Measurements from ENCODE around the gene SLC16A4. TPM values are rescaled to one million over a fixed set of nuclear protein-coding genes. Genes with fewer than 3 reads are reported as not detected.
"Not testable (repeated sequence)": the region's sequence is repeated elsewhere in the genome, so short reads cannot be mapped to it uniquely, and the experiment has no call there.

SLC16A4 gene
- 0.71 TPM for total RNA-seq
- polyA plus RNA-seq: 2.8 TPM
- long read RNA-seq, donor 1: 0 reads
- long read RNA-seq, donor 2: 0 reads
- long read RNA-seq, donor 3, partial matches to known transcripts: 19 of 19 reads
- long read RNA-seq, donor 3, other reads (novel, unspliced or antisense): 0 of 19 reads
- long read RNA-seq, donor 4: 0 reads
- long read RNA-seq, donor 5, partial matches to known transcripts: 25 of 26 reads
- long read RNA-seq, donor 5, other reads (novel, unspliced or antisense): 0 of 26 reads
- long read RNA-seq, donor 6: 0 reads
- long read RNA-seq, donor 7: 0 reads
- long read RNA-seq, donor 8: 0 reads
- long read RNA-seq, donor 9: 0 reads
- long read RNA-seq, donor 10: 0 reads

DNA sequence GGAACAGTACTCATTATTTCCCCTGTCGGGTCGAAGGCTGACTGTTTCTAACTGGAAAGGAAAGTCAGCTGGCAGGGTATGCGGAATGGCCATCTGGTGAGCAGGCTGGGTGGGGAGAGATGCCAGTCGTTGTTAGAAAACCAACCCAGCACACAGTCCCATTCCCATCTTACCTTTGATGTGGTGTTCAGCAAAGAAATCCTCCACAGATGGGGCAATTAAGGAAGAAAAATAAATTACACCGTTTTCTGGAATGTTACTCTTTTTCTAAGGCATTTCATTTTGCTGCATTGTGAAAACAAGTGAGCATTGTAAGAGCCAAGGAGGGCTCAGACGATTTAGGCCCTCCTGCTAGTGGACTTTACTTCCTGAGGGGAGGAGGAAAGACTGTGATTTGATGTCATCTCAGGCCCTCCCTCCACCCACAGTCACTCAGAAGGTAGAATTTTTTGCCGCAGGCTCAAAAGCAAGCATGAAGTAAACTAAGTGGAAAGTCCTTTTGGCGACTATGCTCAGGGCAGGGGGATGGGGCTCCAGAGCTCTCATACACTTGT is at the start of gene SLC16A4:
TSS of gene SLC16A4 (minus strand) at position 335 of the 554 bp plus-strand sequence. CDS start 1,703 bp downstream, outside the sequence.
- H3K4me1 ChIP-seq (ENCODE audit: control insufficient read depth in 2 of 2, insufficient read depth in 2 of 2, low read length in 2 of 2): no peaks in the 10 kb centered on the region
- no peak within 1 kb of the TSS for H3K4me3 ChIP-seq (ENCODE audit: low read length in 2 of 2)
- 75% methylated on average over 8 of the region's 8 CpGs for WGBS
- H3K9me3 ChIP-seq (ENCODE audit: control insufficient read depth in 2 of 2, insufficient read depth in 1 of 2, low read length in 1 of 2): no peaks in the 10 kb centered on the region
- DNase-seq (ENCODE audit: low read depth in 6 of 9, low spot score in 9 of 9): no peak
- H3K36me3 ChIP-seq (ENCODE audit: control insufficient read depth in 2 of 2, insufficient read depth in 2 of 2, low read length in 1 of 2): peaks cover 6 to 13% of the 10 kb centered on the region in 2 donors
- H3K27ac ChIP-seq (ENCODE audit: low read depth in 1 of 2, low read length in 1 of 2): no peak within 1 kb of the TSS
- H3K27me3 ChIP-seq (ENCODE audit: control insufficient read depth in 2 of 2, insufficient read depth in 1 of 2, low read length in 1 of 2): no peaks in the 10 kb centered on the region

DNA sequence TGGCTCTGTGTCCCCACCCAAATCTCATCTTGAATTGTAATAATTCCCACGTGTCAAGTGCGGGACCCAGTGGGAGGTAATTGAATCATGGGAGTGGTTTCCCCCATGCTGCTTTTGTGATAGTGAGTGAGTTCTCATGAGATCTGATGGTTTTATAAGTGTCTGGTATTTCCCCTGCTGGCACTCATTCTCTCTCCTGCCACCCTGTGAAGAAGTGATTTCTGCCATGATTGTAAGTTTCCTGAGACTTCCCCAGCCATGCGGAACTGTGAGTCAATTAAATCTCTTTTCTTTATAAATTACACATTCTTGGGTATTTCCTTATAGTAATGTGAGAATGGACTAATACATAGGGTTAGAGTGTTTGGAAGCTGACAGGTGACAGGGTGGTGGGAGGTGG is 49.0 kb upstream of the SLC16A4 start:
- H3K27ac ChIP-seq (ENCODE audit: low read depth in 1 of 2, low read length in 1 of 2); H3K4me1 ChIP-seq (ENCODE audit: control insufficient read depth in 2 of 2, insufficient read depth in 2 of 2, low read length in 2 of 2); H3K4me3 ChIP-seq (ENCODE audit: low read length in 2 of 2); H3K27me3 ChIP-seq (ENCODE audit: control insufficient read depth in 2 of 2, insufficient read depth in 1 of 2, low read length in 1 of 2); H3K9me3 ChIP-seq (ENCODE audit: control insufficient read depth in 2 of 2, insufficient read depth in 1 of 2, low read length in 1 of 2); DNase-seq (ENCODE audit: low read depth in 6 of 9, low spot score in 9 of 9); H3K36me3 ChIP-seq (ENCODE audit: control insufficient read depth in 2 of 2, insufficient read depth in 2 of 2, low read length in 1 of 2): not testable (repeated sequence)
- 95% methylated on average over 3 of the region's 3 CpGs for WGBS

DNA sequence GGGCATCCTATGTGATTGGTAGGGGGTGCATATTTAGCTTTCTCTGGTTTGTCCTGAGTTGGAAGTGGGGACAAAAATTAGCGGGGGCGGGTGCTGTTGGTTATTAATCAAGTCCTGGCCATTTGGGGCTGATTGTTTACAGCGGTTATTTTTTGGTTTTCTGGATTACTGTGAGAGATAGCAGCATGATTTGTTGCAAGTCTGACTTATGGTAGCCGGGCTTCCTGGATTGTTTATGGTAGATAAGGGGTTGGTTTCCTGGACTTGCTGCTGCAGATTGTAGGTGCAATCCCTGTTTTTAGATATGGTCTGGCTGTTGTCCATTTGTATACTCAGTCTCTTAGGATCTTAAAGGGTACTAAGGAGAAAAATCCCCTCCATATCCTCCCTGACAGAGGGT is 48.1 kb upstream of the SLC16A4 start:
- no peak overlapping the region for H3K4me3 ChIP-seq (ENCODE audit: low read length in 2 of 2)
- 60% methylated on average over 4 of the region's 4 CpGs for WGBS
- no peaks in the 10 kb centered on the region for H3K4me1 ChIP-seq (ENCODE audit: control insufficient read depth in 2 of 2, insufficient read depth in 2 of 2, low read length in 2 of 2)
- DNase-seq (ENCODE audit: low read depth in 6 of 9, low spot score in 9 of 9): no peak
- H3K27ac ChIP-seq (ENCODE audit: low read depth in 1 of 2, low read length in 1 of 2): no peak overlapping the region
- no peaks in the 10 kb centered on the region for H3K36me3 ChIP-seq (ENCODE audit: control insufficient read depth in 2 of 2, insufficient read depth in 2 of 2, low read length in 1 of 2)
- no peaks in the 10 kb centered on the region for H3K9me3 ChIP-seq (ENCODE audit: control insufficient read depth in 2 of 2, insufficient read depth in 1 of 2, low read length in 1 of 2)
- peaks cover 0 to 3% of the 10 kb centered on the region in 2 donors for H3K27me3 ChIP-seq (ENCODE audit: control insufficient read depth in 2 of 2, insufficient read depth in 1 of 2, low read length in 1 of 2)

DNA sequence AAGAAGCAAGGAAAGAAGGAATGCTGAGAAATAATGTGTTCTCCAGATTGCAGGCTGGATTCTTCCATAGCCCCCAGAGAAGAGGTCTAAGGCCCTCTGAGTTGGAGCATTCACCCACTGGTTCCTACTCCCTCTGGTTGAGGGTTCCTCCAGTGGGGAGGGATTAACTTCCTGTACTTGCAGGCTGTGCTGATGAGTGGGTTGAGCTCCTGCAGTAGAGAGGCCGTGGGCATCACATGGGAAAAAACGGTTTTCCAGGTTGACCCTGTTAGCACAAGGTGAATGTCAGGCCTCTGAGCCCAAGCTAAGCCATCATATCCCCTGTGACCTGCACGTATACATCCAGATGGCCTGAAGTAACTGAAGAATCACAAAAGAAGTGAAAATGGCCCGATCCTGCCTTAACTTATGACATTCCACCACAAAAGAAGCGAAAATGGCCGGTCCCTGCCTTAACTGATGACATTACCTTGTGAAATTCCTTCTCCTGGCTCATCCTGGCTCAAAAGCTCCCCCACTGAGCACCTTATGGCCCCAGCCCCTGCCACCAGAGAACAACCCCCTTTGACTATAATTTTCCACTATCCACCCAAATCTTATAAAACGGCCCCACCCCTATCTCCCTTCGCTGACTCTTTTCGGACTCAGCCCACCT is 46.9 kb upstream of the SLC16A4 start:
- not testable (repeated sequence) for H3K4me3 ChIP-seq (ENCODE audit: low read length in 2 of 2); H3K4me1 ChIP-seq (ENCODE audit: control insufficient read depth in 2 of 2, insufficient read depth in 2 of 2, low read length in 2 of 2); H3K27ac ChIP-seq (ENCODE audit: low read depth in 1 of 2, low read length in 1 of 2); DNase-seq (ENCODE audit: low read depth in 6 of 9, low spot score in 9 of 9); H3K9me3 ChIP-seq (ENCODE audit: control insufficient read depth in 2 of 2, insufficient read depth in 1 of 2, low read length in 1 of 2); H3K36me3 ChIP-seq (ENCODE audit: control insufficient read depth in 2 of 2, insufficient read depth in 2 of 2, low read length in 1 of 2); H3K27me3 ChIP-seq (ENCODE audit: control insufficient read depth in 2 of 2, insufficient read depth in 1 of 2, low read length in 1 of 2)
- 94% methylated on average over 9 of the region's 9 CpGs for WGBS

DNA sequence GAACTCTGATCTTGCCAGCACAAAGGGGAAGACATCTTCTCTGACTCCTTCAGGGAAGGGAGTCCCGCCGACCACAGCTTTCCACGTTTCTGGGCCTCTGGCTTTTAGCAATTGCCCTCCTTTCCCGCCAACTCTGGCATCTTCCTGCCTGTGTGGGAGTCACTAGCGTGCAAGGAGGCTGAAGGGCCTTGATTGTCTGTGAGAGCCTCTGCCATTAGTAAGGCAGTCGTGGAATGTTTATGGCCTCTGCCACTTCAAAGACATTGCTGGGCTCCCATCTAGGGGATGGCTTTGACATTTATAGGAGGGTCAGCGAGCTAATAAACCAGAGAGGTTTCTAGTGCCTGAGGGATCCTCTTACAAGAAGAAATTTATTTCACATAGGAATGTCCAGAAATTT is 45.8 kb upstream of the SLC16A4 start:
- 96% methylated on average over 7 of the region's 7 CpGs for WGBS
- peaks cover 0 to 3% of the 10 kb centered on the region in 2 donors for H3K27me3 ChIP-seq (ENCODE audit: control insufficient read depth in 2 of 2, insufficient read depth in 1 of 2, low read length in 1 of 2)
- no peaks in the 10 kb centered on the region for H3K9me3 ChIP-seq (ENCODE audit: control insufficient read depth in 2 of 2, insufficient read depth in 1 of 2, low read length in 1 of 2)
- H3K36me3 ChIP-seq (ENCODE audit: control insufficient read depth in 2 of 2, insufficient read depth in 2 of 2, low read length in 1 of 2): no peaks in the 10 kb centered on the region
- DNase-seq (ENCODE audit: low read depth in 6 of 9, low spot score in 9 of 9): no peak
- H3K4me3 ChIP-seq (ENCODE audit: low read length in 2 of 2): no peak overlapping the region
- no peaks in the 10 kb centered on the region for H3K4me1 ChIP-seq (ENCODE audit: control insufficient read depth in 2 of 2, insufficient read depth in 2 of 2, low read length in 2 of 2)
- no peak overlapping the region for H3K27ac ChIP-seq (ENCODE audit: low read depth in 1 of 2, low read length in 1 of 2)

DNA sequence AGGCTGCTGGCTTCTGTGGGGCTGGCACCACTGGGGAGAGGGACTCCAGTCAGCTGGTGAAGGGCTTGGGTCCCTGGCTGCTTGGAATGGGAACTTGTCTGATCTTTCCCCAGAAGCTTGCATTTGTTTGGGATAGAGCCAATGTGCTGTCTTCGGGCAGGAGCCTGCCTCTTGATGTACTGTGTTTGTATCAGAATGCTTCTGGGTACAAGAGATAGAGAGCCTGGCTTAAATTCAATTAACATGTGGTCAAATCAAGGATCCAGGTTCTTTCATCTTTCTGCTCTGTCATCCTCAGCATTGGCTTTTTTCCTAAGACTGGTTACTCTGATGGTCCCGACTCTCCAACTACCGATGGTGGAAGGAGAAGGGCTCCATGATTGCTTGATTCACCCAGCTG is 44.1 kb upstream of the SLC16A4 start:
- Histone ChIP-seq H3K9me3 (ENCODE audit: control insufficient read depth in 2 of 2, insufficient read depth in 1 of 2, low read length in 1 of 2) (no peaks in the 10 kb centered on the region), H3K36me3 (ENCODE audit: control insufficient read depth in 2 of 2, insufficient read depth in 2 of 2, low read length in 1 of 2) (no peaks in the 10 kb centered on the region), H3K4me3 (ENCODE audit: low read length in 2 of 2) (no peak overlapping the region), H3K27me3 (ENCODE audit: control insufficient read depth in 2 of 2, insufficient read depth in 1 of 2, low read length in 1 of 2) (peaks cover 0 to 2% of the 10 kb centered on the region in 2 donors), H3K27ac (ENCODE audit: low read depth in 1 of 2, low read length in 1 of 2) (no peak overlapping the region), H3K4me1 (ENCODE audit: control insufficient read depth in 2 of 2, insufficient read depth in 2 of 2, low read length in 2 of 2) (no peaks in the 10 kb centered on the region)
- 56% methylated on average over 3 of the region's 3 CpGs for WGBS
- DNase-seq (ENCODE audit: low read depth in 6 of 9, low spot score in 9 of 9): no peak

DNA sequence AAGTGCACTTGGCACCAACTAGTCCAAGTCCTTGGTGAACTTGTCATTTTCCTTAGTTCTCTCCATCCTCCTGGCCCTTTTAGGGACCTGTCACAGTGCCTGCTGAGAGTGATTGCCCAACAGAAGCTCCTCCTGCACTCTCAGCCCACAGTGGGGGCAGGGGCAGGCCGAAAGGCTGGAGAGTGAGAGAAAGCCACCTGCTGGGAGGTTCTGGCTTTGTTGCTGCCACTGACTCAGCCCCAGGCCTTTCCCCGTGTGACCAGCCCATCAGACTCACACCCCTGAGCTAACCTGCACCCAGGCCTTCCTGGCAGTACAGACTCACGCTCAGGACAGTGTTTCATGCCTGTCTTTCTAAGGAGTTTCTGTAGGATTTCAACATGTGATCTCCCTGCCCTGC is 43.0 kb upstream of the SLC16A4 start:
- WGBS: 64% methylated on average over 3 of the region's 3 CpGs
- Histone ChIP-seq H3K9me3 (ENCODE audit: control insufficient read depth in 2 of 2, insufficient read depth in 1 of 2, low read length in 1 of 2) (no peaks in the 10 kb centered on the region), H3K36me3 (ENCODE audit: control insufficient read depth in 2 of 2, insufficient read depth in 2 of 2, low read length in 1 of 2) (no peaks in the 10 kb centered on the region), H3K4me3 (ENCODE audit: low read length in 2 of 2) (no peak overlapping the region), H3K4me1 (ENCODE audit: control insufficient read depth in 2 of 2, insufficient read depth in 2 of 2, low read length in 2 of 2) (no peaks in the 10 kb centered on the region), H3K27ac (ENCODE audit: low read depth in 1 of 2, low read length in 1 of 2) (no peak overlapping the region), H3K27me3 (ENCODE audit: control insufficient read depth in 2 of 2, insufficient read depth in 1 of 2, low read length in 1 of 2) (peaks cover 0 to 2% of the 10 kb centered on the region in 2 donors)
- DNase-seq (ENCODE audit: low read depth in 6 of 9, low spot score in 9 of 9): no peak

DNA sequence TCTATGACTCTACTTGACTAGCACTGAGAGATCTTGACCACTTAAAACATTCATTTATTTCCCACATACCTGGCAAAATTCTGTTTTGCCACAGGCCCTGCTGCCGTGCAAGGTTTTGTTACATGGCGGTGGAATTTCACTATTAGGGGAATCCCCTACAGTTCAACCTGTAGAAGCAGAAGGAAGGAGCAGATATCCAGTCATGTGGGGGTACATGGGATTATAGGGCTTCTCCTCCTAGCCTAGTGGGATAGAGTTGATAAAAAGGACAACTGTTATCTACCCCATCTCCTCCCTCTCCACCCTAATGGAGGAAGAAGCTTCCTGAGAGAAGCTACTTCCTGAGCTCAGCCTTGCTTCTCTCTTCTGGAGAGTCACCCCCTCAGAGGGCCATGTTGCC is 42.4 kb upstream of the SLC16A4 start:
- DNase-seq (ENCODE audit: low read depth in 6 of 9, low spot score in 9 of 9): no peak
- Histone ChIP-seq H3K4me3 (ENCODE audit: low read length in 2 of 2) (no peak overlapping the region), H3K27ac (ENCODE audit: low read depth in 1 of 2, low read length in 1 of 2) (no peak overlapping the region), H3K9me3 (ENCODE audit: control insufficient read depth in 2 of 2, insufficient read depth in 1 of 2, low read length in 1 of 2) (no peaks in the 10 kb centered on the region), H3K27me3 (ENCODE audit: control insufficient read depth in 2 of 2, insufficient read depth in 1 of 2, low read length in 1 of 2) (peaks cover 0 to 2% of the 10 kb centered on the region in 2 donors), H3K4me1 (ENCODE audit: control insufficient read depth in 2 of 2, insufficient read depth in 2 of 2, low read length in 2 of 2) (no peaks in the 10 kb centered on the region), H3K36me3 (ENCODE audit: control insufficient read depth in 2 of 2, insufficient read depth in 2 of 2, low read length in 1 of 2) (no peaks in the 10 kb centered on the region)
- 96% methylated on average over 2 of the region's 2 CpGs for WGBS

DNA sequence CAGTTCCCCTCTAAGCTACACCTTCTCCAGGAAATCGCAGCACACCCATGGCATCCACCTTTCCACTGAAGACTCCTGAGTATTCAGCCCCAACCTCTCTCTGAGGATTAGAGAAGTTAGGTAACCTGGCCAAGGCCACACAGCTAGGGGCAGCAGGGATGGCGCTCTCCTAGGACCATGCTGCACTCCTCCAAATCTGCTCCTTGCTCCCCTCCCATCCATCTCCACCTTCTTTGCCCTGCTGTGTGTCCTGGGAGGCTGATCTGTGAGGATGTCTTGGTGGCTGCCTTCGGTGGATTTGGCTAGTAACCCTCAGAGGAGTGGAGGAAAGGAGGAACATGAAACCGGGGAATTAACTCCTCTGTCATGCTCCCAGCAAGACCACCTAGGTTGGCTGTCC is 40.1 kb upstream of the SLC16A4 start:
- 94% methylated on average over 4 of the region's 4 CpGs for WGBS
- no peaks in the 10 kb centered on the region for H3K36me3 ChIP-seq (ENCODE audit: control insufficient read depth in 2 of 2, insufficient read depth in 2 of 2, low read length in 1 of 2)

More for the DNA sequence above, 40.1 kb upstream of the SLC16A4 start:
- no peaks in the 10 kb centered on the region for H3K4me1 ChIP-seq (ENCODE audit: control insufficient read depth in 2 of 2, insufficient read depth in 2 of 2, low read length in 2 of 2)
- DNase-seq (ENCODE audit: low read depth in 6 of 9, low spot score in 9 of 9): no peak
- H3K27ac ChIP-seq (ENCODE audit: low read depth in 1 of 2, low read length in 1 of 2): no peak overlapping the region
- H3K9me3 ChIP-seq (ENCODE audit: control insufficient read depth in 2 of 2, insufficient read depth in 1 of 2, low read length in 1 of 2): no peaks in the 10 kb centered on the region
- no peak overlapping the region for H3K4me3 ChIP-seq (ENCODE audit: low read length in 2 of 2)
- peaks cover 0 to 2% of the 10 kb centered on the region in 2 donors for H3K27me3 ChIP-seq (ENCODE audit: control insufficient read depth in 2 of 2, insufficient read depth in 1 of 2, low read length in 1 of 2)

Data from thymus (tissue), 14 donors.